Activated CD4-positive, alpha-beta T cell treated with anti-CD3 and anti-CD28 coated beads, Interleukin-10, Interleukin-2, amounts not matched to agents 100 ng/mL and 50 ng/mL, durations not matched to agents 16 hours and 8 hours (primary cell): ENCODE data around the gene RPL22.
"Not testable (repeated sequence)": the region's sequence is repeated elsewhere in the genome, so short reads cannot be mapped to it uniquely, and the experiment has no call there.

Source experiments
- DNase-seq: peaks from one replicate; pipeline ENCODE4 v3.0.0-alpha.2; 2020

The RPL22 gene

DNA sequence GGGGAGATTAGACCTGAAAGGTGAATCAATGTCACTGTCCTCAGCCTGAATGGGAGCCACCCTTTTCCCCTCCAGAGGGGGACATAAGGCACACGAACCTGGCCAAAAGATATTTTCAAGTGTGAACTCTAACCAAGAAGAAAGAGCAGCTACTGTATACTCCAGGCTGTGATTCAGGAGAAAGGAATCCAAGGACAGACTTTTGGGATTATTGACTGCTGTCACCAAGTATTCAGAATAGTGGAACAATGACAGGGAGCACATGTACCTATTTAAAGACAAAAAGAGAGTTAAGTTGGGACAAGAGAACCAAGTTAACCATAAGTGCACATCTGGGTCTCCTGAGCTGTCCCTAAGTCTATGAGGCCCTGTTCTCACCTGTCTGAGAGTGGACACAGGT lies 34.0 kb upstream of the RPL22 start:
- no peak for DNase-seq

DNA sequence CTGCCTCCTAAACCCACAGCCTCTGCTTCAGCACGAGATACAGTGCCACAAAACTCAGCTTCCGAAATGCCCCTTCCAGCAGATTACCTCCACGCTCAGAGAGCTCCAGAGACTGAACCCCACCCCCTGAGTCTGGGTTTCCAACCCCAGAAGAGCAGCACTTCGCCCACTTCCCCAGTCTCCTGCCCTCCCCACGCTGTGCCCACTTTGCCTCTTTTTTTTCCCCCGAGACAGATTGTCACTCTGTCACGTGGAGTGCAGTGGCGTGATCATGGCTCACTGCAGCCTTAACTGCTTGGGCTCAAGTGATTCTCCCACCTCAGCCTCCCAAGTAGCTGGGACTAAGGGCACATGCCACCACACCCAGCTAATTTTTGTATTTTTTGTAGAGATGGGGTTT lies 26.3 kb upstream of the RPL22 start:
- no peak for DNase-seq

DNA sequence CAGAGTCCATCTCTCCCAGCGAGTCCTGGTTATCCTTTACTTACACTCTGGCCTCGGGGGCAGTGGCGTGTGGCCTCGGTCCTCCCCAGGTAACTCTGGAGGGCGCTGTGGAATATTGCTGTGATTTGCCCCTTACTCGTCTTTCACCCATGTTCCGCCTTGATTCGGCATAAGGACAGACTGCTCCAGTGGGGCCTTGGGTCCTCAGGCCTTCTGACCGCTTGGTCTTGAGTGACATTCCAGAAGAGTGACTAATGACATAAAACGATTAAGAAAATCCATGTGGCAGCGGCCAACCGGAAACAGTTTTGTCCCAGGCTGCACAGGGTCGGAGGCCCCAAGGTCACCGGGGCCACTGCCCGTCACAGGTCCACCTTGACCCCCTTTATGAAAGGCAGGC lies 25.3 kb upstream of the RPL22 start:
- no peak for DNase-seq

DNA sequence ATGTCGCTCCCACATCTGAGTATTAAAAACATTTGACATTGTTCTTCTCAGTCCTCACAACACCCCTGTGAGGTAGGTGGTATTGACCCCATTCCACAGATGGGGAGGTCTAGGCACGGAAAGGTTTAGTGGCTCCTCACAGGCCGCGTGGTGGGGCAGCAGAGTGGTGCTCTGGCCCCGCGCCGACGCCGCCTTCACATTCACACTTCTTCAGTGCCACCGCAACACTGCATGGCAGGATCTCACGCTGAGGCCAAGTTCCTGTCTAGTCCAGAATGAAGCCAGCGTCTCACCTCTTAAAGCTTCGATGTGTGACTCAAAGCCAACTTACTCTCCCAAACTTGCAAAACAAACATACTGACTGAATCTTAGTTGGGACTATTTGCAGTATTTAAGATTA lies 24.2 kb upstream of the RPL22 start:
- DNase-seq = no peak

DNA sequence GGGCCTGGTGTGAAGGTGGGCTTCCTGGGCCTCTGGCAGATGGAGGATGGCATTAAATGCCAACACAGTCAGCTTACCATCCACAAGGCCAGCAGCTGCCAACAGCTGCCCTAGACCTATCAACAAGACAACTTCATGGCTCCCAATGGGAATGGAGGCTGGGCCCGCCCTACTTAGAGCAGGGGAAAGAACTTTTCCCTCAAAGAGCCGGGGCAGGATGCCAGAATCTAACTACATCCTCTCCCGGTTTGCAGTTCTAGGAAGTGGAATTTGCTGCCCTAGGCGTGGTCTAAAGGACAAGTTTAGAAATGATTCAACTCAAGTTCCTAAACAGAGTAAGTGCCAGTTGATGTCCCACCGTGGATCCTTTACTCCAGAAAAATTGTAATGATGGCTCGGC lies 23.2 kb upstream of the RPL22 start:
- DNase-seq = no peak

DNA sequence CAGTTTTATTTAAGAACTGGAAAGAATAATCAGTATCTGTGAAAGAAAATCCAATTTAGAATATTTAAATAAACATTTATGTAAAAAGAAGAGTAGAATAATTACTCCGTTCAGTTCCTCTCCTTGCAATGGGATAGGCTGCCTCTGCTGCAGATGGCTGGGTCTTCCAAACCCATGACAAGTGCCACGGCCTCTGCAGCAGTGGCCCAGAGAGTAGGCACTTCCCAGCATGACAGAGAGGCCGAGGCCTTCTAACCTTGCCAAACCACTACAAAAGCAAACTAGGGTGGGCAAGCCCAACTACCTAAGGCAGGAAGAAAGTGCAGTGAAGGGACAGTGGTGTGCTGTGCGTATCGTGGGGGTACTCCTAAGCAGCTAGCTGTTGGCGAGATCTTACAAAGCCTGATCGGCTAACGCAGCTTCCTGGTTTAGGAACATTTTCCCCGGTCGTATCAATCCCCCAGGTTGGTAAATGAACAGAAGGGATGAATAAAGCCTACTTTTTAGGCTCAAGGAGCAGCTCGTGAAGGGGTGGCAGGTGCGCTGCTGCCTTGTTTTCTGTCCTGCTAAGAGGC lies 21.9 kb upstream of the RPL22 start:
- DNase-seq = no peak

DNA sequence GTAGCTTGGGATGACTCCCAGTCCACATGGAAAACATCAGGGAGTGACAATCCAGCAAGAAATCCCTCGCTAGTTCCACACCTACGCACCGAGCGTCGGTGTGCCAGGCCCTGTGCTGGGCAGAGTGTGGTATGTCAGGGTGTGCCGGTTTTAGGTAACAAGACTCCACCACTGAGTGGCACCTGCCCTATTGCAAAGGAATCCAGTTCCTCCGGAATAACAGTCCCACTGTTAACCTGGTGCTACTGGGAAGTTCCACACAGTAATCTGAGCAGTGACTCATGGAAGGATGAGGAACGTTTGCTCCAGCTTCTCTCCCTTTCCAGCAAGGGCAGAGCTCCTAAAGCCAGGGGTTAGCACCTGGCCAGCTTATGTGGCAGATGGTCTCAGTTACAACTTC lies 20.8 kb upstream of the RPL22 start:
- DNase-seq = no peak

DNA sequence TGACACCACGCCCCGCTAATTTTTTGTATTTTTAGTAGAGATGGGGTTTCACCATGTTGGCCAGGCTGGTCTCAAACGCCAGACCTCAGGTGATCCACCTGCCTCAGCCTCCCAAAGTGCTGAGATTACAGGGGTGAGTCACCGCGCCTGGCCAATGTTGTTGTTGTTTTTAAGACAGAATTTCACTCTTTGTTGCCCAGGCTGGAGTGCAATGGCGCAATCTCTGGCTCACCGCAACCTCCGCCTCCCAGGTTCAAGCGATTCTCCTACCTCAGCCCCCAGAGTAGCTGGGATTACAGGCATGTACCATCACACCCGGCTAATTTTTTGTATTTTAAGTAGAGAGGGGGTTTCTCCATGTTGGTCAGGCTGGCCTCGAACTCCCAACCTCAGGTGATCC lies 20.2 kb upstream of the RPL22 start:
- not testable (repeated sequence) for DNase-seq

DNA sequence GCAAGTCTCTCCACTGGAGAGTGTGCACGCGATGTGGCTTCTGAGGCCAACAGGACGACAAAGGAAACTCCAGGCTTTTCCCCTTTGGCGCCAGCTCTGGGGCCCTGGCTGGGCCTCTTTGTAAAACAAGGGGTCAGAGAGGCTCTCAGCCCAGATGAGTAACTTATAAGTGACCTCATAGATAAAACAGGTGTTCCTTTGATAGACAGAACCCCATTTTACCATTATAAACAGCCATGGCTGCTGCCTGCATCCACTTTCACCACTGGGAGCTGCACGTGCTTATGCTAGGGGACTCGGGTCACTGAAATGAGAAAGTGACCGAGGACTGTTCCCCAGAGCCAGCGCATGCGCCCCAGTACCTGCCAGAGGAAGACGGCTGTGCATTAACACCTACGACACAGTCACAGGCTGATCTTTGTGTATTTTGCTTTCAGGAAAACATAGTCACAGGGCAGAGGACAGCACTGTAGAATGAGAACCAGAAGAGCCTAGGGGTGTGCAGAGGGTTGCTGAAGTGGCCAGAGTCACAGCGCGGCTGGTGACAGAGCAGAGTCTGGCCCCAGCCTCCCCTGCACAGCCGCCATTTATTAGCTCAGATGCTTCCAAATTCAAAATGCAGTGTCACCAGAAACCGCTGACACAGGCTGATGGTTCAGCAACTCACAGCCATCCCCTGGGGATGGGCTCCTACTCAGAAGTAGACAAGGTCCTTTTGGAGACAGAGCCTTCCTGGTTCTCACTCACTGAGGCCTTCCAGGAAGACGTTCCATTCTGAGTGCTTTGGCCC lies 19.2 kb upstream of the RPL22 start:
- DNase-seq = no peak

DNA sequence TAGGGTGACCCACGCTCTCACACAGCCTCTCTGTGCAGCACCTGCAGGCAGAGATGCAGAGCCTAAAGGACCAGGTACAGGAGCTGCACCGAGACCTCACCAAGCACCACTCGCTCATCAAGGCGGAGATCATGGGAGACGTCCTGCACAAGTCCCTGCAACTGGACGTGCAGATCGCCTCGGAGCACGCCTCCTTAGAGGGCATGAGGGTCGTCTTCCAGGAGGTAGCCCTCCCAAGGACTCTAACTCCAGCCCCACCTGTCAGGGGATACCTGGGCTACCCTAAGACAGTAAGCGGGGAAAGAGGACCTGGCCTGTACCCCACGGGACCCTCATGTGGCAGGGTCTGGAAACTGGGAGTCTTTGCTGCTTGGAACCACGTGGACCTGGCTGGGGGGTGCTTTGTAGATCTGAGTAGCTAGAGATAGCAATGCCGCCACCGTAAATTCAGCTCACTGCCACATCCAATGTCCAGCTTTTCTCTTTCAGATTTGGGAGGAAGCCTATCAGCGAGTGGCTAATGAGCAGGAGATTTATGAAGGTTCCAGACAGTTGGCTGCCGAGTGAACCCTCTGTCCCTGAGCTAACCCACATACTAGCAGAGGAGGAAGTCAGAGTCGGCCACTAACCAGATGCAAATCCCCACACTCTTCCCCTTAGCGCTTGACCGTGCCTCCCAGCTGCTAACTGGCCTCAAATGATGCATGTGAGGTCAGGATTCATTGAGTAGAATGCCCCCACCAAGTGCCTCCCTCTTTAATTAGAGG lies 13.0 kb upstream of the RPL22 start:
- DNase-seq = no peak

DNA sequence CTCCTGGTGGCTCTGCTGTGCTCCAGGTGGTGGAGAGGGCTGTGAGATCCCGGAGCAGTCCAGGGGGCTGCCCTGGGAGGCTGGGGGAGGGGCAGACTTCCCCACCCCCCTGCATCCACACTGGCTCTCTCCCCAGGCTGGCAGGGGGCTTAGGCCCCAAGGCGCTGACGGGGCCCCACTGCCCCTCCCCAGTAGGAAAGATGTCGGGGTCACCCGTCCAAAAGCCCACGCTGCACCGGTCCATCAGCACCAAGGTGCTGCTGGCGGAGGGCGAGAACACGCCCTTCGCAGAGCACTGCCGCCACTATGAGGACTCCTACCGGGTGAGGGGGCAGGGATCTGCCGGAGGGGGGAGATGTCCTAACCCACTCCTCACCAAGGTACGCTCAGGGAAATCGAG lies 12.3 kb upstream of the RPL22 start:
- no peak for DNase-seq

DNA sequence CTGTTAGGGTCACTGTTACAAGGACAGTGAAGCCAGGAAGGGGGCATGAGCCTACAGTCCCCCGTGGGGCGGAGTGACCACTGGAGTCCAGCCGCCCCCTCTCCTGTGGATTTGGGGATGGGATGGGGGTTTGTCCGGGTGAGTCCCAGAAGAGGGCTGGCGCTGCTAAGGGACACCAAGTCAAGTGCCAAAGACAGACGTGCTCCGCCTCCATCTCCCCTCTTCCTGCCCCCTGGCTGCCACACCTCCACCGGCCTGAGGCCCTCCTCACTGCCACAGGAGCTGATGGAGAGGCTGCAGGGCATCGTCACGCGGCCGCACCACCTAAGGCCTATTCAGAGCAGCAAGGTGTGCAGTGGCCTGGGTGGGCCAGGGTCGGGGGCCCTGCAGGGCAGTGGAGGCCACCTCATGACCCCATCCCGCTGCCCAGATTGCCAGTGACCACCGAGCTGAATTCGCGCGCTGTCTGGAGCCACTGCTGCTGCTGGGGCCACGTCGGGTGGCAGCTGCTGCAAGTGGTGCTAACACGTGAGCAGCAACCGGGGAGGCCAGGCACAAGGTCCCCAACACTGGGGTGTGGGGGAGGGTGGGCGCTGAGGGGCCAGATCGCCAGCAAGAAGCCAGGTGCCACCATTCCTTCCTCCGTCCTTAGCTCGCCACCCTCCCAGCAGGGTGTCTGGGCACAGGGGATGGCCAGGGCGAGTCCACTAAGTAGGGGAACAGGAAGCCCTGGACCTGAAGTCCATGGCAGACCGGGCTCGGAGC lies 11.4 kb upstream of the RPL22 start:
- no peak for DNase-seq

DNA sequence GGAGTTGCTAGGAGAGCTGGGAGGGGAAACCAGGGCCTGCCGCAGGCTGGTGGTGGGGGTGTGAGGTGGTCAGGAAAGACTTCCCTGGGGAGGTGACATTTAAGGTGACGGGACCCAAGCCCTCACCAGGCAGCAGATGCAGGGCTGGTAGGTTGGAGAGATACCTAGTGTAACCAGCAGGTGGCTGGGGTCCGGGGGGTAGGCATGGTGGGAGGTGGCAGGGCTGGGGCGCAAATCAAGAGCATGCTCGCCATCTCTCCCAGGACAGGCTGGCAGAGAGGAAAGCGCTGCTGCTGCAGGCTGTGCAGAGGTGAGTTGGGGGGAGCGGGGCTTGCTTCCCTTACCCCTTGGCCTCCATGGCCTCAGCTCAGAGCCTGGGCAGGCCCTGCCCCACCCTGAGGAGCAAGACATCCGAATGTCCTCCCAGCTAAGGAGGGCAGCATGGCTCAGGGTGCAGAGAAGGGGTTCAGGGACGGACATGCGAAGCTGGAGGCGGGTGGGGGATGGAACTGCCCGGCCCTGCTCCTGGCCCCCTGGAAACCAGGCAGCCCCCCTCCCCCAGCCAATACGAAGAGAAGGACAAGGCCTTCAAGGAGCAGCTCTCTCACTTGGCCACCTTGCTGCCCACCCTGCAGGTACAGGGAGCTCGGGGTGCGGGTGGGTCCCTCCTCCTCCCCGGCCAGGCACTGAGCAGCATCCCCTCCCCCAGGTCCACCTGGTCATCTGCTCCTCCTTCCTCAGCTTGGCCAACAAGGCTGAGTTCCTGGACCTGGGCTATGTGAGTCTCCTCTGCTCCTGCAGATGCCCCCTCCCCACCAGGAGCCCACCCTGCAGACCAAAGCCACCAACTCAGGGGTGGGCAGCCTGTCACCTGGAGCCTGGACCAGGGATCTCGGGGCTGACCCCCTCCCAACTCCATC lies 10.5 kb upstream of the RPL22 start:
- DNase-seq = peak; percentile 46

DNA sequence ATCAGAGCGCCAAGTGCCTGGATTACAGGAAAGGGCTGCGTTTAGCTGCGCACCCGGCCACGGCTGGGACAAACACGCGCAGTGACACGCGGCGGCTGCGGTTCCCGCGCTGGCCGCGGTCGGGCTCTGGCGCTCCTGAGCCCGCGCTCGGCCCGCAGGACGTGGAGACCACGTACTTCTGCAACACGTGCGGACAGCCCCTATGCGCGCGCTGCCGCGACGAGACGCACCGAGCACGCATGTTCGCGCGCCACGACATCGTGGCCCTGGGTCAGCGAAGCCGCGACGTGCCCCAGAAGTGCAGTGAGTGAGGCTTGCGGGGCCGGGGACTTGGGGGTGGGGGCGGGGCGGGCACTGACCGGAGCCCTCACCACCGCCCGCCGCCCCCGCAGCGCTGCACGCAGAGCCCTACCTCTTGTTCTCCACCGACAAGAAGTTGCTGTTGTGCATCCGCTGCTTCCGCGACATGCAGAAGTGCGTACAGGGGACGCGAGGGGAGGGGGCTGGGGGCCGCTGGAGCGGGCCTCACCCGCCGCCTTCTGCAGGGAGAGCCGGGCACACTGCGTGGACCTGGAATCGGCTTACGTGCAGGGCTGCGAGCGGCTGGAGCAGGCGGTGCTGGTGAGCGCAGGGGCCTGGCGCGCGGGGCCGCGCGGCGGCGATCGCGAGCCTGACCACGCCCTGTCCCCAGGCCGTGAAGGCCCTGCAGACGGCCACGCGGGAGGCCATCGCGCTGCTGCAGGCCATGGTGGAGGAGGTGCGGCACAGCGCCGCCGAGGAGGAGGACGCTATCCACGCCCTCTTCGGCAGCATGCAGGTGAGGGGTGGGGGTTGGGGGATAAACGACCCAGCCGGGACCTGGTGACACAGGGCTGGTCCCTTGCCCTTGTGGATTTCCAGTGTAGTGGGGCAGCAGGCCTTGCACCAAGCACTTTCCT lies 9.6 kb upstream of the RPL22 start:
- peak; percentile 51 for DNase-seq

DNA sequence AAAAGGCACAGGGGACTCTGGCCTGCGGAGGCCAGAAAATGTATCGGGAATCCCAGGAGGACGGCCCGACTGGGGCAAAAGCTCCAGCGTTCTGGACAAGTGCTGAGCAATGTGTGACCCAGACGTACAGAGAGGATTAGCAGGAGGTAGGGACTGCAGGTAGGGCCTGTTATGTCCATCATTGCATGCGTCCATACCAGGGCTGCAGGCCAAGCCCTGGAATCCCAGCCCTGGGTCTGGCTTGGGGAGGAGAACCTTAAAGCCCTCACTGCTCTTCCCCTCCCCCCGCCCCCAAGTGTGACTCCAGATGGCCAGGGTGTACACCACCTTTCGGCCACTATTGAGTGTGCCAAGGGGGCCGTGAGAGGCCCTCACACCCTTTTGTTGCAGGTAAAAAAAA lies 8.5 kb upstream of the RPL22 start:
- no peak for DNase-seq

DNA sequence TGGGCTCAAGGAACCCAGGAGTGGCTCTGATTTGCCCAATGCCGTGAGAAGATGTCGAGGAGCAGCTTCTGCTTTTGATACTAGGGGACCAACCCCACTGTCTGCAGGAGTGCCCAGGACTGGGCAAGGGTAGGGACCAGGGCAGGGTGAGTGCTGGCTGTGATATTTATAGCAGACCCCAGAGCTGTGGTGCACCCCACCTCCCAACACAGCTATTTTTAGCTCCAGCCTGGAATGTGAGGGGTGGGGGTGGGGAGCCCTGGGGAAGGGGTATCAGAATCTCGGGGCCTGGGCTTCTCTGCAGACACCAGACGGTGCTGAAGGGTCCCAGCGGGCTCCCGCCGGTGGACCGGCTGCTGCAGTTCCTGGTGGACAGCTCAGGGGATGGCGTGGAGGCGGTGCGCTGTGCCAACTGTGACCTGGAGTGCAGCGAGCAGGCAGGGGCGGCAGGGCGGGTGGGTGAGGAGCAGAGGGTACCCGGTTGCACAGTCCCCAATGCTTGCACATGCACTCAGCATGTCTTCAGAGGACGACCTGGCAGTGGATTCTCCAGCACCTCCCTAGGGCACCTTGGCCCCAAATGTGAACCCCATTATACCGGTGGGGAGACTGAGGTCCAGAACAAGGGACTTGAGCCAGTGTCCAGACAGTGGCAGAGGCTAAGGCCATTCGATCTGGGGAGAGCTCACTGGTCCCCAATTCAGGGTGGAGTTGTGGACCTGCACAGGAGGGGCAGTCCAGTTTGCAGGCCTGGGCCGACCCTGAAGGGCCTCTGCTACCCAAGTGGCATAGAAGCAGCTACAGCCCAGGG lies 7.9 kb upstream of the RPL22 start:
- DNase-seq = no peak

DNA sequence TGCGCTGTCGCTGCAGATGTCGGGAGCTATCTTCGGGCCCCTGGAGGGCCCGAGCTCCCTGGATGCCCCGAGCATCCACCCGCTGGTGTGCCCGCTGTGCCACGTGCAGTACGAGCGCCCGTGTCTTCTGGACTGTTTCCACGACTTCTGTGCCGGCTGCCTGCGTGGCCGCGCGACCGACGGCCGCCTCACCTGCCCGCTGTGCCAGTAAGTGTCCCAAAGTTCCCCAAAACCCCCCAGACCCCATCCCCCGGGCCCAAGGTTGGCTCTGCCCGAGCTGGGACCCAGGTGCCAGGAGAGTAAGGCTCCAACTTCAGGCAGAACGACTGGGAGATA lies 7.1 kb upstream of the RPL22 start:
- DNase-seq = no peak

DNA sequence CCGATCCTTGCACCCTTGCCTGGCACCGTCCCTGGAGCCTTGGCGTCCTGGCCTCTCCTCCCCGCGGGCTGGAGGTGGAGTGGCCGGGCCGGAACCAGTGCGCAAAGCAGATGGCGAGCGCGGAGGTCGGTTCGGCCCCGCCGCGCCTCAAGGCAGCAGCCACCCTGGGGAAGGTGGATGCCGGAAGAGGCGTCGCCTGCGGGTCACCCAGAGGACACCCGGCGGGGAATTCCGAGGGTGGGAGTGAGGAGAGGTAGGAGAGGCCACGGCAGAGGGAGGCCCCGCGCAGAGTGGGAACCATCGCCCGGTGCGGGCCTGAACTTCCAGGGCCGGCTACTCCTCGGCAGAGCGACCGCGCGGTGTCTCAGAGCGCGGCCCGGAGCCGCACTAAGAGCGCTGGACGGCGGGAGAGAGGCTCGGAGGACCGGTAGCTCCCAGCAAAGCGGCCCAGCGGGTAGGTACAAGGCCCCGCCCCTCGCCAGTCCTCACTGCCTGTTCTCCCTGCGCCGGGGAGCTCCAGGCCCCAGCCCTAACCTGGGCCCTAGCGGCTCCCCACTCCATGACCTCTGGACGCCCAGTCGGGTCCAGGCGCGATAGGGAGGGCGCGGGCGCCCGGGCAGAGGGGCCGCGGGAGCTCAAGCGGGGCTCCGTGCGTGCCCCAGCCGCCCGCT lies 6.6 kb upstream of the RPL22 start, which contains the start of gene RNF207:
TSS of gene RNF207 (plus strand) at position 271 of the 671 bp plus-strand sequence. CDS start 417 bp downstream, outside the sequence.
- DNase-seq = peak; percentile 81

DNA sequence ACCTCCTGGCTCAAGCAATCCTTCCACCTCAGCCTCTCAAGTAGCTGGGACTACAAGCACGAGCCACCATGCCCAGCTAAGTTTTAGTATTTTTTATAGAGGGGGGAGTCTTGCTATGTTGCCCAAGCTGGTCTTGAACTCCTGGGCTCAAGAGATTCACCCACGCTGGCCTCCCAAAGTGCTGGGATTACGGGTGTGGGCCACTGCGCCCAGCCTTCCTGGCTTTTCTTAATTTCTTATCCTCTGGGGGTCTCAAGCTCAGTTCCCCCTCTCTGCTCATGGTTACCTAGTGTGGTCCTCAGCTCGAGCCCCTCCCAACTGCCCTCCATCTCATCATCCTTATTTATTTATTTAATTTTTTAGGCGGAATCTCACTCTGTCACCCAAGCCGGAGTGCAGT lies 2.9 kb upstream of the RPL22 start:
- DNase-seq = no peak
